MM.1S (cell line): ENCODE measurements around the gene UGCG.

ENCODE experiments used
- EZH2 ChIP-seq: fragments of 300-600 bp; sonication (generic); optimal IDR thresholded peaks from 2 replicates; pipeline ENCODE3; 2017; ENCODE audit warnings: low read depth, mild to moderate bottlenecking, antibody characterized with exemption, low read length, mixed read lengths
- EZH2phosphoT487 ChIP-seq: fragments of 300-600 bp; sonication (generic); IDR thresholded peaks from 2 replicates; pipeline ENCODE4 v1.6.1; 2018; ENCODE audit warnings: antibody characterized with exemption, low read length
- TF ChIP-seq, protein P1 (sequence below): fragments of 300-600 bp; sonication (generic); IDR thresholded peaks from 2 replicates; pipeline ENCODE4 v1.5.1; 2016; ENCODE audit warnings: antibody characterized with exemption, low read length, mixed read lengths

DNA sequence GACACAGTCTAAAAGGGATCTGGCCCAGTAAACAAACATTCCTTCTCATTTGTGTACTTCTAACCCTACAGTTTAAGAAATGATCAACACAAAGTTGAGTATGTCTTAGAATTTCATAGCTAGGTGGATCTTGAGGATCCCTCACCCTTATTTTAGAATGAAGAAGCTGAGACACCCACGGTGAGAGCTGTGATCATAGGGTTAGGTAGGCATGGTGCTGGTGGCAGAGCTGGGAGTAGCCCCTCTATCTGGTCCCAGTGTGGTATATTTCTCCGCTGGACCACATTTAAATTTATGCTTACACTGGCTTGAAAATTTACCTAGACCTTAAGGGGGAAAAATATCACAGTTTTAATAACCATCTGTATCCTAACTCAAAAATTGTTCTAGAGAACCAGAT is 39.8 kb downstream of the UGCG start:
- TF ChIP-seq, protein P1, sequence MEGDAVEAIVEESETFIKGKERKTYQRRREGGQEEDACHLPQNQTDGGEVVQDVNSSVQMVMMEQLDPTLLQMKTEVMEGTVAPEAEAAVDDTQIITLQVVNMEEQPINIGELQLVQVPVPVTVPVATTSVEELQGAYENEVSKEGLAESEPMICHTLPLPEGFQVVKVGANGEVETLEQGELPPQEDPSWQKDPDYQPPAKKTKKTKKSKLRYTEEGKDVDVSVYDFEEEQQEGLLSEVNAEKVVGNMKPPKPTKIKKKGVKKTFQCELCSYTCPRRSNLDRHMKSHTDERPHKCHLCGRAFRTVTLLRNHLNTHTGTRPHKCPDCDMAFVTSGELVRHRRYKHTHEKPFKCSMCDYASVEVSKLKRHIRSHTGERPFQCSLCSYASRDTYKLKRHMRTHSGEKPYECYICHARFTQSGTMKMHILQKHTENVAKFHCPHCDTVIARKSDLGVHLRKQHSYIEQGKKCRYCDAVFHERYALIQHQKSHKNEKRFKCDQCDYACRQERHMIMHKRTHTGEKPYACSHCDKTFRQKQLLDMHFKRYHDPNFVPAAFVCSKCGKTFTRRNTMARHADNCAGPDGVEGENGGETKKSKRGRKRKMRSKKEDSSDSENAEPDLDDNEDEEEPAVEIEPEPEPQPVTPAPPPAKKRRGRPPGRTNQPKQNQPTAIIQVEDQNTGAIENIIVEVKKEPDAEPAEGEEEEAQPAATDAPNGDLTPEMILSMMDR, result no peak
- TF ChIP-seq EZH2, result no peak
- TF ChIP-seq EZH2phosphoT487, result no peak
